NOMO-1 treated with DMSO at 0.1 percent for 48 hours (cell line): Measurements from ENCODE around the gene ZFHX3.

Experiments
- DNase-seq: peaks from one replicate; lab custom pipeline; 2025; ENCODE audit not compliant: unreplicated experiment; lab: John Stamatoyannopoulos, UW

Gene ZFHX3

GRCh38 chr16:72857834-72858664 is 189.9 kb downstream of the ZFHX3 start:
- no peak for DNase-seq

GRCh38 chr16:72856797-72857196 is 191.1 kb downstream of the ZFHX3 start:
- no peak for DNase-seq

- DNase-seq = no peak
Observed at GRCh38 chr16:72854267-72854959, 193.5 kb downstream of the ZFHX3 start.

GRCh38 chr16:72853575-72854266 is 194.2 kb downstream of the ZFHX3 start:
- peak; percentile 88 for DNase-seq

- no peak for DNase-seq
Observed at GRCh38 chr16:72852421-72852820, 195.5 kb downstream of the ZFHX3 start.

- DNase-seq = no peak
Observed at GRCh38 chr16:72850853-72851252, 197.1 kb downstream of the ZFHX3 start.

- DNase-seq = no peak
Observed at GRCh38 chr16:72850021-72850420, 197.9 kb downstream of the ZFHX3 start.

GRCh38 chr16:72848759-72849664 is 198.9 kb downstream of the ZFHX3 start:
- no peak for DNase-seq

- no peak for DNase-seq
Observed at GRCh38 chr16:72848028-72848400, 199.9 kb downstream of the ZFHX3 start.

GRCh38 chr16:72847187-72848027 is 200.5 kb downstream of the ZFHX3 start:
- DNase-seq = peak; percentile 6

GRCh38 chr16:72846594-72846993 is 201.3 kb downstream of the ZFHX3 start:
- DNase-seq = no peak

GRCh38 chr16:72845322-72846020 is 202.5 kb downstream of the ZFHX3 start:
- DNase-seq = no peak

GRCh38 chr16:72844225-72844920 is 203.6 kb downstream of the ZFHX3 start:
- DNase-seq = peak; percentile 46

- DNase-seq = no peak
Observed at GRCh38 chr16:72841506-72841905, 206.4 kb downstream of the ZFHX3 start.

- DNase-seq = peak; percentile 46
Observed at GRCh38 chr16:72840631-72841381, 207.1 kb downstream of the ZFHX3 start.

- no peak for DNase-seq
Observed at GRCh38 chr16:72838951-72839350, 209.0 kb downstream of the ZFHX3 start.

GRCh38 chr16:72838586-72838910 is 209.4 kb downstream of the ZFHX3 start:
- no peak for DNase-seq
